ENCODE data around the gene GBA2. TPM values are rescaled to one million over a fixed set of nuclear protein-coding genes. Genes with fewer than 3 reads are reported as not detected.

GBA2 gene
- total RNA-seq, 2 donors from 2014 or later, result 27.0 to 36.0 TPM

- peaks cover 26% of the 10 kb centered on the region for H3K4me1 Mint-ChIP-seq
- H3K4me3 Mint-ChIP-seq, result peak overlapping the region; percentile 98
- peak overlapping the region; percentile 97 for H3K27ac Mint-ChIP-seq
- H3K36me3 Mint-ChIP-seq (ENCODE audit: low read depth), result peaks cover 60% of the 10 kb centered on the region
- H3K9me3 Mint-ChIP-seq, result no peaks in the 10 kb centered on the region
- H3K27me3 Mint-ChIP-seq, result no peaks in the 10 kb centered on the region
- ATAC-seq (replicated peaks), result peak; percentile 85
Observed at GRCh38 chr9:35756275-35757225, 7.5 kb upstream of the GBA2 start.

GRCh38 chr9:35755071-35755470 lies 6.0 kb upstream of the GBA2 start:
- peaks cover 56% of the 10 kb centered on the region for H3K36me3 Mint-ChIP-seq (ENCODE audit: low read depth)

GRCh38 chr9:35754264-35754663 lies 5.2 kb upstream of the GBA2 start, which contains the start of gene MSMP:
Gene MSMP, minus strand, starts transcription at chr9:35754276. Its CDS starts 147 bp downstream, at chr9:35754129.
- Mint-ChIP-seq H3K27me3 (no peaks in the 10 kb centered on the region), H3K4me1 (peaks cover 26% of the 10 kb centered on the region), H3K36me3 (ENCODE audit: low read depth) (peaks cover 57% of the 10 kb centered on the region), H3K9me3 (no peaks in the 10 kb centered on the region), H3K4me3 (no peak within 1 kb of the TSS), H3K27ac (peak within 1 kb of the TSS; percentile 18)
- ATAC-seq (replicated peaks), result no peak

More at GRCh38 chr9:35755071-35755470, 6.0 kb upstream of the GBA2 start:
- H3K9me3 Mint-ChIP-seq, result no peaks in the 10 kb centered on the region
- H3K4me1 Mint-ChIP-seq, result peaks cover 21% of the 10 kb centered on the region
- no peak for ATAC-seq (replicated peaks)
- no peaks in the 10 kb centered on the region for H3K27me3 Mint-ChIP-seq
- H3K4me3 Mint-ChIP-seq, result no peak overlapping the region
- no peak overlapping the region for H3K27ac Mint-ChIP-seq

GRCh38 chr9:35753466-35753865 lies 4.4 kb upstream of the GBA2 start:
- H3K36me3 Mint-ChIP-seq (ENCODE audit: low read depth), result peaks cover 52% of the 10 kb centered on the region
- no peaks in the 10 kb centered on the region for H3K27me3 Mint-ChIP-seq
- H3K27ac Mint-ChIP-seq, result peak overlapping the region; percentile 18
- no peaks in the 10 kb centered on the region for H3K9me3 Mint-ChIP-seq
- no peak overlapping the region for H3K4me3 Mint-ChIP-seq
- no peak for ATAC-seq (replicated peaks)
- H3K4me1 Mint-ChIP-seq, result peaks cover 20% of the 10 kb centered on the region

- Mint-ChIP-seq H3K4me3 (peak overlapping the region; percentile 92), H3K36me3 (ENCODE audit: low read depth) (peaks cover 60% of the 10 kb centered on the region), H3K4me1 (peaks cover 39% of the 10 kb centered on the region), H3K27me3 (no peaks in the 10 kb centered on the region), H3K27ac (peak overlapping the region; percentile 91), H3K9me3 (no peaks in the 10 kb centered on the region)
- no peak for ATAC-seq (replicated peaks)
Observed at GRCh38 chr9:35750256-35750531, 1.2 kb upstream of the GBA2 start.

- H3K9me3 Mint-ChIP-seq, result no peaks in the 10 kb centered on the region
- peaks cover 39% of the 10 kb centered on the region for H3K4me1 Mint-ChIP-seq
- H3K4me3 Mint-ChIP-seq, result peak overlapping the region; percentile 92
- H3K27ac Mint-ChIP-seq, result peak overlapping the region; percentile 91
- peaks cover 63% of the 10 kb centered on the region for H3K36me3 Mint-ChIP-seq (ENCODE audit: low read depth)
- H3K27me3 Mint-ChIP-seq, result no peaks in the 10 kb centered on the region
- peak; percentile 56 for ATAC-seq (replicated peaks)
Observed at GRCh38 chr9:35749515-35750255, 657 bp upstream of the GBA2 start.

- Mint-ChIP-seq H3K9me3 (no peaks in the 10 kb centered on the region), H3K4me3 (peak overlapping the region; percentile 92), H3K36me3 (ENCODE audit: low read depth) (peaks cover 66% of the 10 kb centered on the region), H3K27ac (peak overlapping the region; percentile 83), H3K4me1 (peaks cover 40% of the 10 kb centered on the region), H3K27me3 (no peaks in the 10 kb centered on the region)
- ATAC-seq (replicated peaks), result no peak
Observed at GRCh38 chr9:35748242-35748857, 678 bp downstream of the GBA2 start.

- peaks cover 46% of the 10 kb centered on the region for H3K4me1 Mint-ChIP-seq
- ATAC-seq (replicated peaks), result no peak
- H3K4me3 Mint-ChIP-seq, result peak overlapping the region; percentile 92
- H3K36me3 Mint-ChIP-seq (ENCODE audit: low read depth), result peaks cover 69% of the 10 kb centered on the region
- no peaks in the 10 kb centered on the region for H3K9me3 Mint-ChIP-seq
- peak overlapping the region; percentile 83 for H3K27ac Mint-ChIP-seq
- no peaks in the 10 kb centered on the region for H3K27me3 Mint-ChIP-seq
Observed at GRCh38 chr9:35746583-35746982, 2.4 kb downstream of the GBA2 start.

GRCh38 chr9:35745569-35745968 lies 3.5 kb downstream of the GBA2 start:
- H3K4me3 Mint-ChIP-seq, result peak overlapping the region; percentile 92
- peak overlapping the region; percentile 31 for H3K27ac Mint-ChIP-seq
- peaks cover 47% of the 10 kb centered on the region for H3K4me1 Mint-ChIP-seq
- no peak for ATAC-seq (replicated peaks)
- peaks cover 73% of the 10 kb centered on the region for H3K36me3 Mint-ChIP-seq (ENCODE audit: low read depth)
- no peaks in the 10 kb centered on the region for H3K27me3 Mint-ChIP-seq
- no peaks in the 10 kb centered on the region for H3K9me3 Mint-ChIP-seq

GRCh38 chr9:35743880-35744518 lies 5.0 kb downstream of the GBA2 start:
- Mint-ChIP-seq H3K9me3 (no peaks in the 10 kb centered on the region), H3K4me3 (no peak overlapping the region), H3K36me3 (ENCODE audit: low read depth) (peaks cover 77% of the 10 kb centered on the region), H3K4me1 (peaks cover 41% of the 10 kb centered on the region), H3K27ac (peak overlapping the region; percentile 29), H3K27me3 (no peaks in the 10 kb centered on the region)
- no peak for ATAC-seq (replicated peaks)

- H3K4me1 Mint-ChIP-seq, result peaks cover 41% of the 10 kb centered on the region
- no peaks in the 10 kb centered on the region for H3K27me3 Mint-ChIP-seq
- peak overlapping the region; percentile 29 for H3K27ac Mint-ChIP-seq
Observed at GRCh38 chr9:35743452-35743851, 5.6 kb downstream of the GBA2 start.

GRCh38 chr9:35741740-35742139 lies 7.3 kb downstream of the GBA2 start:
- H3K9me3 Mint-ChIP-seq, result no peaks in the 10 kb centered on the region
- H3K4me1 Mint-ChIP-seq, result peaks cover 28% of the 10 kb centered on the region
- peak; percentile 79 for ATAC-seq (replicated peaks)
- H3K27ac Mint-ChIP-seq, result peak overlapping the region; percentile 82
- H3K4me3 Mint-ChIP-seq, result no peak overlapping the region
- peaks cover 91% of the 10 kb centered on the region for H3K36me3 Mint-ChIP-seq (ENCODE audit: low read depth)
- H3K27me3 Mint-ChIP-seq, result no peaks in the 10 kb centered on the region

More at GRCh38 chr9:35743452-35743851, 5.6 kb downstream of the GBA2 start:
- no peak for ATAC-seq (replicated peaks)
- no peak overlapping the region for H3K4me3 Mint-ChIP-seq
- H3K9me3 Mint-ChIP-seq, result no peaks in the 10 kb centered on the region
- peaks cover 83% of the 10 kb centered on the region for H3K36me3 Mint-ChIP-seq (ENCODE audit: low read depth)

GRCh38 chr9:35740243-35740642 lies 8.8 kb downstream of the GBA2 start:
- H3K9me3 Mint-ChIP-seq, result no peaks in the 10 kb centered on the region
- H3K27me3 Mint-ChIP-seq, result no peaks in the 10 kb centered on the region
- H3K4me1 Mint-ChIP-seq, result peaks cover 16% of the 10 kb centered on the region
- ATAC-seq (replicated peaks), result no peak
- peaks cover 94% of the 10 kb centered on the region for H3K36me3 Mint-ChIP-seq (ENCODE audit: low read depth)
- H3K27ac Mint-ChIP-seq, result peak overlapping the region; percentile 62
- H3K4me3 Mint-ChIP-seq, result no peak overlapping the region

- Mint-ChIP-seq H3K4me3 (no peak overlapping the region), H3K27me3 (no peaks in the 10 kb centered on the region), H3K27ac (peak overlapping the region; percentile 62), H3K9me3 (no peaks in the 10 kb centered on the region), H3K36me3 (ENCODE audit: low read depth) (peaks cover 96% of the 10 kb centered on the region), H3K4me1 (peaks cover 20% of the 10 kb centered on the region)
- ATAC-seq (replicated peaks), result no peak
Observed at GRCh38 chr9:35738924-35739323, 10.1 kb downstream of the GBA2 start.
